ENCODE data around the gene ITCH.

- no peak for TF ChIP-seq POLR2A (IDR thresholded peaks at IDR 0.05)
- no peak for TF ChIP-seq CTCF (IDR thresholded peaks at IDR 0.05)
Measured at GRCh38 chr20:34546751-34547181, 183.7 kb downstream of the ITCH start.
